Stimulated activated CD8-positive, alpha-beta memory T cell treated with anti-CD3 and anti-CD28 coated beads, Interleukin-12 subunit alpha, Interleukin-12 subunit beta, amount 100 ng/mL, for 24 hours (primary cell): ENCODE results near the gene ANO1.

Source experiments
- DNase-seq: peaks from one replicate; pipeline ENCODE4 v3.0.0-alpha.2; 2020; ENCODE audit errors: extremely low read depth

The ANO1 gene

DNA sequence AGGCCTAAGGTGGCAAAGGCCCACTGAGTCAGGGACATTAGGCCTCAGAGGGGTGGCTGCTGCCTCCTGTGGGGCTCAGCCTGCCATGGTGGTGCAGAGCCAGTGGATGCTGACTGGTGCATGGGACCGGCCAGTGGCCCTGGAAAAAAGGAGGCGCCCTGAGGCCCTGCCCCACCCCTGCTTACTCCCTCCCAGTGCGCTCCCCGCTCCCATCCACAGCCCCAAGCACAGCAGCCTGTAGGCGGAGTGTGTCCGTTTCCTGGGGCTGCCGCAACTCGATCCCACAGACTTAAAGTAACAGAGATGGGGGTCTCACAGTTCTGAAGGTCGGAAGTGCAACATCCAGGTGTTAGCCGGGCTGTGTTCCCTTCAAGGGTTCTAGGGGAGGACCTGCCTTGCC is 86.6 kb downstream of the ANO1 start:
- DNase-seq: no peak

DNA sequence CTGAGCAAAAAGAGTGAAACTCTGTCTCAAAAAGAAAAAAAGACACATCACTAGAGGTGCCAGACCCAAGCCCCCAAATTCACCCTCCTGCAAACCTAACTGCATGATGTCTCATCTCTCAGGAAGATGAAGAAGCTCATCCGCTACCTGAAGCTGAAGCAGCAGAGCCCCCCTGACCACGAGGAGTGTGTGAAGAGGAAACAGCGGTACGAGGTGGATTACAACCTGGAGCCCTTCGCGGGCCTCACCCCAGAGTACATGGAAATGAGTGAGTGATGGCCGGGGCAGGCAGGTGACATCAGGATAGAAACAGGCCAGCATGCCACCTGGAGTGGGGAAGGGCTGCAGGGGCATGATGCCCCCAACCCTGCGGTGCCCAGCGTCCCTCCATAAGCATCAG is 89.0 kb downstream of the ANO1 start:
- DNase-seq: no peak

DNA sequence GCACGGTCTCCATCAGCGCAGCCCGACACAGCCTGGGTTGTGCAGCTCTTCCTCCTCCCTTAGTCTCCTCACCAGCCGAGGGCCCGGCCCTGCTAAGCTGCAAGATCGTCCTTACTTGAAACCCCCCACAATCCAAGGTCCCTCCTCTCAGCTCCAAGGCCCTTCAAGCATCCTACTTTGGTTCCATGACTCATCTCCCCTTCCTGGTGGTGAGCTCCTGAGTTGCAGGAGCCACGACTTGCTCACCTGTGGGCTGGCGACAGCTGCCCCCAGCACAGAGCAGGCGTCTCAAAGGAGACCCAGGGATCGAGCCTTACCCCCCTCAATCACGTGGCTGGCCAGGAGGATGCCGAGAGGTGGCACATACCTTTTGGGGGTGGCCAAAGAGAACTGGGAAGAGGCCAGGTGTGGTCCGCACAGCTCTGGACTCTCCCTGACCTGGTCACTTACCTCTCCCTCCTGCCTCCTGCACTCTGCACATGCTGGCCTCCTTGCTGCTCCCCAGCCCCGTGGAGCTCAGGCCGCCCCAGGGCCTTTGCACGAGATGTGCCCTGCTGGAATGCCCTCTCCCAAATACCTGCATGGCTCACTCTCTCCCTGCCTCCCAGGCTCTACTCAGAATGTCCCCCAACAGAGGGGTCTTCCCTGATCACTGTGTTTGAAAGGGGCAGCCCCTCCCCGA is 89.7 kb downstream of the ANO1 start:
- DNase-seq: no peak

DNA sequence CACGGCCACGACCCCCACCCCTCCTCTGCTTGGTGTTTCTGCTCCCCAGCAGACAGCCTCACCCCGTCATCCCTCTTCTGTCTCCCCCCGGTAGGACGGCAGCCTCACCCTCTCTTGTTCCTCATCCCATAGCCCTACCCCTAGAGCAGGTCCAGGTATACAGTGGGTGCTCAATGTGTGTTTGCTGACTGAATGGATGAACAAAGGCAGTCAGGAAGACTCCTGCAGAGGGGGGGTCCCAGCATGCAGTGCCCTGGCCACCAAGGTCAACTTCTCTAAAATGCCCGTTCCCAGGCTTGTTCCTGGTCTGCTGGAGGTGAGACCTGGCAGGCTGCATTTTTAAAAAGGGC is 90.3 kb downstream of the ANO1 start:
- DNase-seq: no peak

DNA sequence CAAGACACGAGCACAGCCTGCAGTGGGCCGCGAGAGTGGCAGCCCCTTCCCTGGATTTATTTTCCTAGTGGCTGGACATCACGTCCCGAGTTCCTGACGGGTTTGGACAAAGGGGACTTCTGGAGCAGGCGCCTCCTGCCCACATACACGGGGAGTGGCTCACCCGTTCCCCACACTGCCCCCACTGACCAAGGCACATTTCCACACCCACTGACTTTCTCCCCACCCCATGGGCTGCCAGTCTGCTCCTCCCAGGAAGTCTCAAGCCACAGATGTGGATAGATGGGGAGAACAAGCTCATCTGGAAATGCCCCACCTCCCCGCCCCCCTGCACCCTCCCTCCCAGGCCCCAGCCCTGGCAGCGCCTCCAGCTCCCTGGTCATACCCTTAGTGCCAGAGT is 91.0 kb downstream of the ANO1 start:
- DNase-seq: no peak

DNA sequence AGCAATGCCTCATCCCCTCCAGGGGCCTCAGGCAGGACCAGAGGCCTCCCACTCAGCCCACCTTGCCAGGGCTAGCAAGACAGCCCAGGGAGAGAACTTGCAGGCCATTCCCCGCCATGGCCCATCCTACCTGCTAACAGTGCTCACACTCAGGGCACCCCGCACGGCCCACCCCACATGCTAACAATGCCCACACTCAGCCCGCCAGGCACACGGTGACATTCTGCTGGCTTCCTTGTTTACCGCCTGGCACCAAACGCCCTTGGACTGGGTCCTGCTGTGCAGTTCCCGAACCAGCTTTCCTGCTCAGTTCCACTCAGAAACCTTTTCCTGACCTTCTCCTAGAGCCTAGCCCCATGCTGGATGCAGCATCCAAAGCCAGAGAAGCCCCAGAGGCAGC is 91.5 kb downstream of the ANO1 start:
- no peak for DNase-seq

DNA sequence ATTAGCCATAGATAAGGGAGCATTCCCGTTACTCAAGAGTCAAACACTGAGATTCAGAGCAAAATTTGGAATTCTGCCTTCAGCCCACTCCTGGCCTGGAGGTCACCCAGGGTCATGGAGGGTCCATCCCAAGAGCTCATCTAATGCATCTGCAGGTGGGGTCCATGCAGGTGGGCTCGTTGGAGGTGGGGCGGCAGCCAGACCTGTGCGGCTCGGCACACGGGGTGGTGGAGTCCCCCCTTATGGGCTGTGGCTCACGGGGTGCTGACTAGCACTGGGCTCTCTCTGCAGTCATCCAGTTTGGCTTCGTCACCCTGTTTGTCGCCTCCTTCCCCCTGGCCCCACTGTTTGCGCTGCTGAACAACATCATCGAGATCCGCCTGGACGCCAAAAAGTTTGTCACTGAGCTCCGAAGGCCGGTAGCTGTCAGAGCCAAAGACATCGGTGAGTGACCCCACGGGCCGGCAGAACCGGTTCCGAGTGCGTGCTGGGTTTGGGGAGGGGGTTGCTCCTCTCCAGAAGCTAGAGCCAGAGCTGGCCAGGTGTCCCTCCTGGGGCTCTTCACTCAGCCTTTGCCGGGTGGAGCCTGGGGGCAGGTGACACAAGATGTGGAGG is 92.6 kb downstream of the ANO1 start:
- no peak for DNase-seq

DNA sequence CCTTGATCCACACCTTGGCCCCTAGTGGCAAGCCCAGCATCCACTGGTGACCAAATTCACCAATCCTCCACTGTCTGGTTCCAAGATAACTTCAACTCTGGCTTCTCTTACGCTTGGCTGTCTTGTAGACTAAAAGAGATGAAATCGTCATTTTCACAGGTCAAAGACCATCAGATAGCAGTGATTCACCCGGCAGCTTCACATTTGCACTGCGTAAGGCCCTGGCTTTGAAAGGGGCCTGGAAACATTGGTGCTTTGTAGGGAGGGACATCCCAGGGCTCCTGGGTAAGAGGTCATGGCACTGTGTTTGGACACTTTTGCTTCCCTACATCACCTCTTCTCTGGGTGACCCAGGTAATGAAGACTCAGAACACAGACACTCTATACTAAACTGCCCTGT is 94.9 kb downstream of the ANO1 start:
- no peak for DNase-seq

- no peak for DNase-seq
Measured at GRCh38 chr11:70174547-70175235, 96.6 kb downstream of the ANO1 start.

DNA sequence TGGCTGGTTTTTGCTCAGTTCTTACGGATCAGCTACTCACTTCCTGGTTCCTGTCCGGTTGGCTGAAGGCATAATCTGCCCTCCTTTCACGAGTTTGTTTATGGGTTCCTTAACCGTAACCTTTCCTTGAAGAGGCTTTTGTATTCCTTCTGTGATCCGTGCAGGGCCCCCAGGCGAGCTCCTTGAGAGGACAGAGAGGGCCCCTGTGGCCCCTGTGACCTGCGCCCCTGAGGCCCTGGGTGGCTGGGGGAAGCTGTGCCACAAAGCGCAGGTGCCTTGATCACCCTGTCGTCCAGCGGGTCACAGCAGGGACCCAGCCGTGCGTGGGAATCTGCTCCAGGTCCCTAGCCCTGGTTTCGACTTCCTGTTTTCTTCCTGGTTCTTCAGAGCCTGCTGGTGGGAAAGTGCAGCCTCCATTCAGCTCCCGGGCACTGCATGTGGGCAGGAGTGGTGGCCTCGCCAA is 97.2 kb downstream of the ANO1 start:
- no peak for DNase-seq

- DNase-seq: no peak
Measured at GRCh38 chr11:70176940-70177689, 99.0 kb downstream of the ANO1 start.

GRCh38 chr11:70180906-70181305 is 102.8 kb downstream of the ANO1 start:
- DNase-seq: no peak

- DNase-seq: no peak
Measured at GRCh38 chr11:70182266-70182665, 104.1 kb downstream of the ANO1 start.

- DNase-seq: no peak
Measured at GRCh38 chr11:70183032-70183431, 104.9 kb downstream of the ANO1 start.

DNA sequence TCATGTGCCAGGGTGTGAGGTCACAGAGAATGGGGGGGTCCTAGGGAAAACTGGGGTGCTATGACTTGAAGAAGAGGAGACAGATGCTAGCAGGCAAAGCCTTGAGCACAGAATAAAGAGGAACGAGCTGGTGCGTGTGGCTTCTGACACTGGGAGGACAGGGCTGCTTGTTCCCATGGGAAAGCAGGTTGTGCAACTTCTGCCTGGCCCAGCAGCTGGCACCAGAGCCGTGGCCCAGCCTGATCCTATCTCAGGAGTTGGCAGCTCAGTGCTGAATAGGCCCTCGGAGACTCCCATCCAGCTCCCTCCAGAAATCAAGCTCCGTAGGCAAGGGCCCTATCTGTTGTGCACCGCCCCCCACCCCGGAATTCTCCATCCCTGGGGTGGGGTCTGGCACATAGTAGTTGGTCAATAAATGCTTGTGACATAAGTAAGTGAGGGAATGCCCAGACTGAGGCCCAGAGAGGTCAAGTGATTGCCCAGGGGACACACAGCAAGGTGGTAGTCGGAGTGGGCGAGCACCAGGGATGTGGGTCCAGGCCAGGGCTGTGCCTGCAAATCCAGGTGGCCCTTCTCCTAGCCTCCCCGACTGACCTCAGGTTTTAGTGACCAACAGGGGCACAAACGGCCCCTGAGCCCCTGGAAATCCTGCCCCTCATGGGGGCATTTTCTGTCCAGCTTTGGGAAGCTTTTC is 105.5 kb downstream of the ANO1 start:
- no peak for DNase-seq

DNA sequence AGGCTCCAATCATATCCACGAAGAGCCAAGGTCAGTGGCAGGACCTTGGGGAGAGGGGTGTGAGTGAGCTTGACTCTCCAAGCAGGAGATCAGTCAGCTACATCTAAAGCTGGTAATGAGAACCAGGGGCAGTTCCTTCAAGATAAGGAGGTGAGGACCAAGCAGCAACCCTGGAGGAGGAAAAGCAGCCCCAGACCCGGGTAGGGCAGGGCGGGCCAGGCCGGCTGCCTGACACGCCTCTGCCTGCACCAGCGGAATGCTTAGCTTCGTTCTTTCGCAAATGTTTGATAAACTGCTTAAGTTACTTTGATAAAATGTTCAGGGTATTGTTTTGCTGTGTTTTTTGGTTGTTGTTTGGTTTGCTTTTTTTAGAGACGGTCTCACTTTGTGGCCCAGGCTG is 106.3 kb downstream of the ANO1 start:
- DNase-seq: no peak

DNA sequence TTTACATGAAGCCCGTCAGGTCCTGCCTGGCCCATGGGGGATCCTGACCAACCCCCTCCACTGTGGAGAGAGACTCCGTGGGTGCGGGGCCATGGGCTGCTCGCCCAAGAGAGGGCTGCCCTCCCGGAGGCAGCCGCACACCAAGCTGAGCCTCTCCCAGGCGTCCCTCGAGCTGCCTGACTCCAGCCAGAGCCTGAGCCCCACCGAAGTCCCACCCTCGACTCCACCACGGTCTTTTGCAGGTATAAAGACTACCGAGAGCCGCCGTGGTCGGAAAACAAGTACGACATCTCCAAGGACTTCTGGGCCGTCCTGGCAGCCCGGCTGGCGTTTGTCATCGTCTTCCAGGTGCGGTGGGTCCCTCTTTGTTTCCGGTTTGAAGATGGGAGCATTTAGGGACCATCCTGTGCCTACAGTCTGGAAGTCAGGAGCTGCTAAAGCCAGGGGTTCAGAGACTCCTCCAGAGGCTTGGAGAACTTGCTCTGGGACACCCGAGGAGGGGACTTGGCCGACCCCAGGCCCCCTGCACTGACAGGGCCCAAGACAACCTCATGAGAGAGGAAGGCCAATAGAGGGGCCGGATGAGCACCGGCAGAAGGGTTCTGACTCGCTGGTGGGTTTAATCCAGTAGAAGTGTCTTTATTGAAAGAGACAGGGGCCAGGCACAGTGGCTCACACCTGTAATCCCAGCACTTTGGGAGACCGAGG is 107.4 kb downstream of the ANO1 start:
- no peak for DNase-seq

DNA sequence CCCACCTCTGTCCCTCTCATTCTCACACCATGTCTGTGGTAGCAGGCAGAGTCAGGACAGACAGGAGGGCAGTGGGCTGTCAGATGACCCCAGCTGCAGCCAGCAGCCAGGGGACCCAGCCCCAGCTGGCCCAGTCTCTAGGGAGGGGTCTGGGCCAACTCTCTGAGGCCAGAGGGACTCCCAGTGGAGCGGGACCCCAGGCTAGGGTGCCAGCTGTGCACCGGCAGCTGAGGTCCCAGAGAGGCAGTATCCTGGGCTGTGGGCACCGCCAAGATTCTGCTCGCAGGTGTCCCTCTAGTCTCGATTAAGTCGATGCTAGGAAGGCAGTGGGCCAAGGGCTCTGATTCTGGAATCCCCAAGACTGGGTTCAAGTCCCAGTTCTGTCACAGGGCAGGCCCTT is 108.3 kb downstream of the ANO1 start:
- no peak for DNase-seq

GRCh38 chr11:70186936-70187335 is 108.8 kb downstream of the ANO1 start:
- no peak for DNase-seq

- no peak for DNase-seq
Measured at GRCh38 chr11:70187771-70188170, 109.7 kb downstream of the ANO1 start.

- DNase-seq: no peak
Measured at GRCh38 chr11:70189622-70190021, 111.5 kb downstream of the ANO1 start.
